Ovary (tissue), 9 donors: Measurements from ENCODE around the gene PRDM15. TPM values are rescaled to one million over a fixed set of nuclear protein-coding genes. Genes with fewer than 3 reads are reported as not detected.

Source experiments
- DNase-seq, 5 donors: peaks; one replicate each; pipeline ENCODE4 v3.0.0-alpha.2; 2019 to 2020
- H3K27ac ChIP-seq, 2 donors: fragments of 200-600 bp; one replicate each; pipeline versions ENCODE4 v1.5.1 to v1.8.0; 2019 to 2022
- H3K27me3 ChIP-seq: fragments of 200-600 bp; one replicate; pipeline ENCODE4 v1.8.0; 2022
- H3K36me3 ChIP-seq: fragments of 200-600 bp; sonication (generic); one replicate; pipeline ENCODE4 v1.5.1; 2019
- H3K4me1 ChIP-seq: one replicate; pipeline ENCODE4 v1.8.1; 2013; ENCODE audit warnings: mild to moderate bottlenecking, moderate library complexity; ENCODE audit not compliant: insufficient read depth
- H3K4me3 ChIP-seq: fragments of 200-600 bp; sonication (generic); one replicate; pipeline ENCODE4 v1.5.1; 2017
- H3K9me3 ChIP-seq, 2 donors: fragments of 200-600 bp in 1 of 2; sonication (generic) in 1 of 2; one replicate each; pipeline versions ENCODE4 v1.5.1 to v1.8.1; 2013 to 2019; ENCODE audit warnings: mild to moderate bottlenecking in 1 of 2, moderate library complexity in 1 of 2
- CTCF ChIP-seq, 3 donors: fragments of 450-650 bp in 2 of 3; fragments of 200-600 bp in 1 of 3; IDR thresholded peaks; one replicate each; pipeline versions ENCODE4 v1.5.1 to v1.8.0; 2016 to 2022; ENCODE audit warnings: antibody characterized with exemption in 3 of 3, mild to moderate bottlenecking in 1 of 3
- EP300 ChIP-seq: sonication (generic); formaldehyde crosslinking; IDR thresholded peaks from one replicate; pipeline ENCODE4 v1.6.1; 2017; ENCODE audit warnings: antibody characterized with exemption
- POLR2A ChIP-seq: fragments of 450-650 bp; IDR thresholded peaks from one replicate; pipeline ENCODE4 v1.6.1; 2017; ENCODE audit warnings: antibody characterized with exemption, mild to moderate bottlenecking, moderate library complexity
- WGBS, 3 donors: extraction: QIAGEN DNeasy Blood & Tissue Kit in 1 of 3; methylation state at CpG; one replicate each; pipeline versions ENCODE4 v1.1.5 to v1.1.7; 2013 to 2017; 5-methylcytosine and 5-hydroxymethylcytosine counted together
- intact Hi-C, 4 donors: fragments of 100-400 bp; cut with DNase I; formaldehyde crosslinking; loops; one replicate each; pipeline versions ENCODE4 v1.11.0 to v1.15.1; 2022 to 2023
- polyA plus RNA-seq, 2 donors: library from polyadenylated mRNA; stranded (reverse); fragments of 200-250 nt in 1 of 2; fragments of 350-450 nt in 1 of 2; fragmentation: Illumina TruSeq in 1 of 2; extraction: RNeasy Lipid Tissue Mini Kit (QIAGEN cat#74804) in 1 of 2; gene quantifications; one replicate each; pipeline ENCODE4 v1.2.3, GENCODE V29; 2013 to 2014
- total RNA-seq, 7 donors: library from RNA; depleted of rRNA in 2 of 7; stranded (reverse); fragments of >200 nt in 2 of 7; fragmentation: NEBNext Ultra II Directional in 3 of 7; extraction: Animal tissue kit (Norgen Biotek cat#: 25700) in 3 of 7; gene quantifications; one replicate each; pipeline versions ENCODE4 v1.1.0 to v1.2.4, GENCODE V29; 2016 to 2023
- donor health status: DM: no; HTN: no; CAD: no; lungs with moderate emphysema.
- donor health status: DM: no; HTN: no; CAD: no.
- donor health status: Bipolar disorder and iron deficiency.
- donor health status: DM: yes; HTN: yes; CAD: no.
- donor health status: DM: no; HTN: no; CAD: no.
- donor health status: DM: yes; HTN: yes; CAD: no.

PRDM15 gene
- total and polyA plus RNA-seq, 9 donors = 2.0 to 10.9 (median 5.9) TPM

- peaks cover 4% of the 10 kb centered on the region for H3K4me1 ChIP-seq
- H3K27ac ChIP-seq = no peak overlapping the region
- H3K36me3 ChIP-seq = no peaks in the 10 kb centered on the region
- no peak overlapping the region for H3K4me3 ChIP-seq
- no peak for TF ChIP-seq EP300
- TF ChIP-seq POLR2A = no peak
- TF ChIP-seq CTCF (IDR thresholded peaks at IDR 0.05) = no peak
- no peak for DNase-seq
- H3K9me3 ChIP-seq = no peaks in the 10 kb centered on the region
- intact Hi-C loops = no loop called here
- 84 to 89% (median 86%) methylated on average over 6 of the region's 6 CpGs for WGBS, 3 donors
- no peaks in the 10 kb centered on the region for H3K27me3 ChIP-seq
Measured at GRCh38 chr21:41900401-41900800, 21.3 kb upstream of the PRDM15 start.

DNA sequence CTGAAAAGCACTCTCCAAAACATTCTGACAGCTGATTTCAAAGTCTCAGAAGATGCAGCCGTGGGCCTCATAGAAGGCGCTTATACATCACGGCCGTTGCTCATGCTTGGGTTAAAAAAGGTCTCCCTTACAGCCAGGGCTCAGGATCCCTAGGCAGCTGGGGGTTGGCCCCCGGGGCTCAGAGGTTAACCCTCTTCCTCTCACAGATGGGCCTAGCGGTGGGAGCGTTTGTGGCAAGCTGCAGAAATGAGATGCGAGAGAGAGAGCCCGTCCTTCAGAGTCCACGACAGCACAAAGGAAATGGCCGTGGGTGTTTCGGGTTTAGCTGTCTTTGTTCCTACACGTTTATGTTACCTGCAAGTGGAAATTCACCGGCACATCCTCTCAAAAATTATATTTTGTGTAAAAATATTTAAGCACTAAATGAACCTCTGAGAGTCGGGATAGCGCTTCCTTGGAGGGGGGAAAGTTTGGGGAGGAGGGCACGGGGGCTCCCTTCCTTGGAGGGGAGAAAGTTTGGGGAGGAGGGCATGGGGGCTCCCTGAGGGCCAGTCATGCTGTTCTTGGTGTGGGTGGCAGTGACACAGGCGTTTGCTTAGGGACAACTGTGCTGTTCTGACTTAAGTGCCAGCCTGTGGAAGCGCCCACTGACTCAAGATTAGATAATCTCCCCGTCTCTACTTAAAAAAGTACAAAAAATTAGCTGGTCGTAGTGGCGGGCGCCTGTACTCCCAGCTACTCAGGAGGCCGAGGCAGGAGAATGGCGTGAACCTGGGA is 20.5 kb upstream of the PRDM15 start:
- H3K4me3 ChIP-seq = no peak overlapping the region
- no peak overlapping the region for H3K27ac ChIP-seq
- no peaks in the 10 kb centered on the region for H3K9me3 ChIP-seq
- H3K27me3 ChIP-seq = no peaks in the 10 kb centered on the region
- peaks cover 4% of the 10 kb centered on the region for H3K4me1 ChIP-seq
- WGBS, 3 donors = 86 to 90% (median 89%) methylated on average over 25 of the region's 25 CpGs
- H3K36me3 ChIP-seq = no peaks in the 10 kb centered on the region
- intact Hi-C loops = no loop called here
- DNase-seq = no peak
- TF ChIP-seq EP300 = no peak
- no peak for TF ChIP-seq POLR2A
- TF ChIP-seq CTCF (IDR thresholded peaks at IDR 0.05) = no peak

DNA sequence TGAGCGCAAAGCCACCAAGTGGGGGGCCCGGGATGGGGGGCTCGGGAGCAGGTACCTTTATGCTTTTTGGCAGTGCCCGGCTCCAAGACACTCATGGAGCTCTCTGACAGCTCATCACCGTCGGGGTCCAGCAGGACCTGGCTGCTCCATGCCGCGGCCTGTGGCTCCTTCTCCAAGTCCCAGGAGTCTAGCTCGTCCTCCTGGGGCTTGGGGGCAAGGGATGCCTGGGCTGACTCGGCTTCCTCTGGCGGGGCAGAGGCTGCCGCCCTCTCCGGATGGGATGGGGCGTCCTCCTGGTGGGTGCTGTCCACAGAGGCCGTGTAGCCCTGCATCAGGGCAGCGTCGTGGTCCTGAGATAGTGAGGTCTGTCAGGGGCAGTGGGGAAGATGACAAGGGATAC is 19.9 kb upstream of the PRDM15 start:
- WGBS, 3 donors = 90 to 97% (median 93%) methylated on average over 17 of the region's 17 CpGs
- Histone ChIP-seq H3K4me1 (peaks cover 4% of the 10 kb centered on the region), H3K27me3 (no peaks in the 10 kb centered on the region), H3K9me3 (no peaks in the 10 kb centered on the region), H3K4me3 (no peak overlapping the region), H3K36me3 (no peaks in the 10 kb centered on the region), H3K27ac (no peak overlapping the region)
- intact Hi-C loops = no loop called here
- TF ChIP-seq POLR2A (no peak), EP300 (no peak), CTCF (IDR thresholded peaks at IDR 0.05) (no peak)
- DNase-seq = no peak

GRCh38 chr21:41897700-41898099 is 18.6 kb upstream of the PRDM15 start:
- TF ChIP-seq POLR2A (no peak), EP300 (no peak), CTCF (IDR thresholded peaks at IDR 0.05) (no peak)
- 91 to 94% (median 92%) methylated on average over 8 of the region's 8 CpGs for WGBS, 3 donors
- Histone ChIP-seq H3K36me3 (no peaks in the 10 kb centered on the region), H3K27me3 (no peaks in the 10 kb centered on the region), H3K9me3 (no peaks in the 10 kb centered on the region), H3K27ac (no peak overlapping the region), H3K4me3 (no peak overlapping the region), H3K4me1 (peaks cover 4% of the 10 kb centered on the region)
- no peak for DNase-seq
- intact Hi-C loops = no loop called here
